GM23338 (cell line): Measurements from ENCODE around the gene SYVN1. TPM values are rescaled to one million over a fixed set of nuclear protein-coding genes. Genes with fewer than 3 reads are reported as not detected.
A peak's percentile ranks its signal among the peaks of the same experiment; 100 is the strongest.

Source experiments
- ATAC-seq: fragments of 200-7000 bp; cut with Tn5 transposase; 3 replicates; pipeline ENCODE4 v1.9.1; 2020
- DNase-seq: peaks from one replicate; pipeline ENCODE4 v3.0.0-alpha.2; 2015; ENCODE audit warnings: low spot score
- H2AFZ ChIP-seq: fragments of 200-600 bp; sonication (generic); 2 replicates; pipeline ENCODE4 v1.8.0; 2016; ENCODE audit warnings: antibody characterized with exemption, mild to moderate bottlenecking, moderate library complexity
- H3F3A ChIP-seq: fragments of 200-600 bp; sonication (generic); replicated peaks from 2 replicates; pipeline ENCODE4 v1.8.0; 2017; ENCODE audit warnings: antibody characterized with exemption, mixed run types, low read depth
- H3K27ac ChIP-seq: fragments of 200-600 bp; sonication (generic); 2 replicates; pipeline ENCODE4 v1.6.1; 2016; ENCODE audit warnings: low read depth
- H3K27me3 ChIP-seq: fragments of 200-600 bp; sonication (generic); 2 replicates; pipeline ENCODE4 v1.8.0; 2016; ENCODE audit warnings: mild to moderate bottlenecking, mixed run types, moderate library complexity; ENCODE audit not compliant: insufficient read depth
- H3K36me3 ChIP-seq: fragments of 200-600 bp; sonication (generic); 2 replicates; pipeline ENCODE4 v1.8.0; 2016; ENCODE audit warnings: mild to moderate bottlenecking; ENCODE audit not compliant: insufficient read depth
- H3K4me1 ChIP-seq: fragments of 200-600 bp; sonication (generic); 2 replicates; pipeline ENCODE4 v1.8.0; 2016; ENCODE audit warnings: mild to moderate bottlenecking, moderate library complexity; ENCODE audit not compliant: insufficient read depth
- H3K4me2 ChIP-seq: fragments of 200-600 bp; sonication (generic); 2 replicates; pipeline ENCODE4 v1.7.1; 2017; ENCODE audit warnings: mixed run types
- H3K4me3 ChIP-seq: fragments of 200-600 bp; sonication (generic); 2 replicates; pipeline ENCODE4 v1.6.1; 2016; ENCODE audit warnings: mixed run types
- H3K79me2 ChIP-seq: fragments of 200-600 bp; sonication (generic); replicated peaks from 2 replicates; pipeline ENCODE4 v1.8.0; 2017; ENCODE audit warnings: mild to moderate bottlenecking; ENCODE audit not compliant: insufficient read depth
- H3K9me2 ChIP-seq: fragments of 200-600 bp; sonication (generic); 2 replicates; pipeline ENCODE4 v1.8.0; 2017; ENCODE audit not compliant: insufficient read depth
- H4K20me1 ChIP-seq: fragments of 200-600 bp; sonication (generic); replicated peaks from 2 replicates; pipeline ENCODE4 v1.8.0; 2017; ENCODE audit warnings: mild to moderate bottlenecking; ENCODE audit not compliant: insufficient read depth
- H3K27ac Mint-ChIP-seq: 2 replicates; pipeline ENCODE4 v1.8.0; 2020; ENCODE audit warnings: inconsistent platforms, mild to moderate bottlenecking, moderate library complexity, mixed read lengths
- H3K27me3 Mint-ChIP-seq: 3 replicates; pipeline ENCODE4 v1.8.0; 2022; ENCODE audit warnings: low read depth, mild to moderate bottlenecking, moderate library complexity, mixed read lengths, inconsistent platforms; ENCODE audit not compliant: insufficient read depth, poor library complexity
- H3K36me3 Mint-ChIP-seq: 3 replicates; pipeline ENCODE4 v1.8.0; 2021; ENCODE audit warnings: low read depth, mild to moderate bottlenecking, inconsistent platforms, moderate library complexity, mixed read lengths
- H3K4me1 Mint-ChIP-seq: 3 replicates; pipeline ENCODE4 v1.8.0; 2020; ENCODE audit warnings: mild to moderate bottlenecking, inconsistent platforms, mixed read lengths
- H3K4me3 Mint-ChIP-seq: 3 replicates; pipeline ENCODE4 v1.8.0; 2021; ENCODE audit warnings: moderate library complexity, mild to moderate bottlenecking, inconsistent platforms, mixed read lengths
- H3K9me3 Mint-ChIP-seq: 3 replicates; pipeline ENCODE4 v1.8.0; 2020; ENCODE audit warnings: moderate library complexity, mild to moderate bottlenecking, inconsistent platforms, mixed read lengths
- JUNB ChIP-seq: IDR thresholded peaks from one replicate; pipeline ENCODE4 v1.6.1; 2016; ENCODE audit warnings: antibody characterized with exemption; ENCODE audit not compliant: unreplicated experiment
- NANOG ChIP-seq: IDR thresholded peaks from 2 replicates; pipeline ENCODE4 v1.6.1; 2016; ENCODE audit warnings: antibody characterized with exemption, borderline replicate concordance
- POLR2AphosphoS5 ChIP-seq: IDR thresholded peaks from 2 replicates; pipeline ENCODE4 v1.6.1; 2016; ENCODE audit warnings: antibody characterized with exemption, low read depth
- polyA plus RNA-seq: library from polyadenylated mRNA; unstranded; fragments of >200 nt; fragmentation: Nextera tagmentation; extraction: Ambion mirVana; gene quantifications from 2 replicates; pipeline ENCODE4 v1.2.1, GENCODE V29; 2016
- total RNA-seq: library from RNA; depleted of rRNA; stranded (reverse); fragments of >200 nt; shearing (Covaris generic); gene quantifications from 2 replicates; pipeline ENCODE4 v1.2.3, GENCODE V29; 2014
- TF ChIP-seq, protein P1 (sequence below): IDR thresholded peaks from one replicate; pipeline ENCODE4 v1.6.1; 2018; ENCODE audit warnings: antibody characterized with exemption; ENCODE audit not compliant: unreplicated experiment
- TF ChIP-seq, protein P2 (sequence below), 2 experiments: fragments of 200-600 bp in 1 of 2; sonication (generic) in 1 of 2; conservative IDR thresholded peaks; 2 replicates each; pipeline versions ENCODE4 v1.5.1 to v1.6.1; 2016 to 2017; ENCODE audit warnings: antibody characterized with exemption in 2 of 2, low read depth in 2 of 2, mild to moderate bottlenecking in 2 of 2, moderate library complexity in 1 of 2

Gene SYVN1
- total and polyA plus RNA-seq, 2 experiments from 2014 or later = 13.8 to 28.7 TPM

DNA sequence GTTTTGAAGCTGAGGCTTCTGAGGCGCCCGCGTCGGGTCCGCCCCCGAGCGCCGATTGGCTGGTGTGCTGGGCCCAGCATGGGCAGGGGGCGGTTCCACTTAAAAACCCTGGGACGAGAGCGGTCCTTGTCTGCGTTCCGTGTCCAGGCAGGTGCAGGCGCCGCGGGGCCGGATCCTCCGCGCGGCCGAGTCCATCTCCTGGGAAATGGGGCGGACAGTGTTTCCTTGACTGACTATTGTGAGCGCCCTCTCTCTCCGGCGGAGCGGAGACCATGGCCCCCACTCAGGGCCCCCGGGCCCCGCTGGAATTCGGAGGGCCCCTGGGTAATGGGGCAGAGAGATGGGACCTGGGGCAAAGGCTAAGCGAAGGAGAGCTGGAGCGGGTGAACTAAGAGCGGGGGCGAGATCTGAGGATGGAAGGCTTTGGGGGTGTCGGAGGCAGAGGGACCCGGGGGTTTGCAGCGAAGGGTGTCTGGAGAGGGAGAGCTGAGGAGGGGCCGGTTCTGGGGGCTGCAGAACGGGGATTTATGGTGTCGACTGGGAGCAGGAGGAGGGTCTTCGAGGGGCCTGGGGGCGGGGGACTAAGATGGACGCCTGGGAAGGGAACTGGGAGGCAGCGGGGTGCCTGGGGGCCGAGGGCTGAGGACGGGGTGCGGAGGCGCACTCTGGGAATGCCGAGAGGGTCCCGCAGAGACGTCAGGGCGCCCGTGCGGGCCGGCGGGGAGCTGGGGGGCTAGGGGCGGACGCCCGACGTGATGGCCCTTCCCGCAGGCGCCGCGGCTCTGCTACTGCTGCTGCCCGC lies 22.4 kb downstream of the SYVN1 start, which contains the start of gene TM7SF2:
Gene TM7SF2 (plus strand): TSS at position 129 of the 802 bp plus-strand sequence. CDS start 144 bp downstream, at position 273.
- ATAC-seq (peak; percentile 73), DNase-seq (peak; percentile 99)
- Histone ChIP-seq H3K4me3 (peak within 1 kb of the TSS; percentile 99), H3K36me3 (no peaks in the 10 kb centered on the region), H3K79me2 (peaks cover 8% of the 10 kb centered on the region; the same call in 1 of the 2 replicates), H3K4me2 (peak within 1 kb of the TSS; percentile 99), H3K4me1 (peaks cover 13% of the 10 kb centered on the region), H3K9me2 (no peaks in the 10 kb centered on the region), H3K27me3 (no peaks in the 10 kb centered on the region), H3F3A (peaks cover 13% of the 10 kb centered on the region), H2AFZ (no peak within 1 kb of the TSS), H4K20me1 (peaks cover 5% of the 10 kb centered on the region; the same call in 1 of the 2 replicates), H3K27ac (peak within 1 kb of the TSS; percentile 90)
- Mint-ChIP-seq H3K9me3 (peaks cover 2% of the 10 kb centered on the region; the same call in 2 of the 3 replicates), H3K27ac (peak within 1 kb of the TSS; percentile 94), H3K27me3 (peaks cover 39% of the 10 kb centered on the region), H3K36me3 (peaks cover 24% of the 10 kb centered on the region; the same call in 2 of the 3 replicates), H3K4me1 (peaks cover 25% of the 10 kb centered on the region), H3K4me3 (peak within 1 kb of the TSS; percentile 96)
- TF ChIP-seq POLR2AphosphoS5 (peak; percentile 96), JUNB (no peak), NANOG (no peak)
- TF ChIP-seq, protein P1, sequence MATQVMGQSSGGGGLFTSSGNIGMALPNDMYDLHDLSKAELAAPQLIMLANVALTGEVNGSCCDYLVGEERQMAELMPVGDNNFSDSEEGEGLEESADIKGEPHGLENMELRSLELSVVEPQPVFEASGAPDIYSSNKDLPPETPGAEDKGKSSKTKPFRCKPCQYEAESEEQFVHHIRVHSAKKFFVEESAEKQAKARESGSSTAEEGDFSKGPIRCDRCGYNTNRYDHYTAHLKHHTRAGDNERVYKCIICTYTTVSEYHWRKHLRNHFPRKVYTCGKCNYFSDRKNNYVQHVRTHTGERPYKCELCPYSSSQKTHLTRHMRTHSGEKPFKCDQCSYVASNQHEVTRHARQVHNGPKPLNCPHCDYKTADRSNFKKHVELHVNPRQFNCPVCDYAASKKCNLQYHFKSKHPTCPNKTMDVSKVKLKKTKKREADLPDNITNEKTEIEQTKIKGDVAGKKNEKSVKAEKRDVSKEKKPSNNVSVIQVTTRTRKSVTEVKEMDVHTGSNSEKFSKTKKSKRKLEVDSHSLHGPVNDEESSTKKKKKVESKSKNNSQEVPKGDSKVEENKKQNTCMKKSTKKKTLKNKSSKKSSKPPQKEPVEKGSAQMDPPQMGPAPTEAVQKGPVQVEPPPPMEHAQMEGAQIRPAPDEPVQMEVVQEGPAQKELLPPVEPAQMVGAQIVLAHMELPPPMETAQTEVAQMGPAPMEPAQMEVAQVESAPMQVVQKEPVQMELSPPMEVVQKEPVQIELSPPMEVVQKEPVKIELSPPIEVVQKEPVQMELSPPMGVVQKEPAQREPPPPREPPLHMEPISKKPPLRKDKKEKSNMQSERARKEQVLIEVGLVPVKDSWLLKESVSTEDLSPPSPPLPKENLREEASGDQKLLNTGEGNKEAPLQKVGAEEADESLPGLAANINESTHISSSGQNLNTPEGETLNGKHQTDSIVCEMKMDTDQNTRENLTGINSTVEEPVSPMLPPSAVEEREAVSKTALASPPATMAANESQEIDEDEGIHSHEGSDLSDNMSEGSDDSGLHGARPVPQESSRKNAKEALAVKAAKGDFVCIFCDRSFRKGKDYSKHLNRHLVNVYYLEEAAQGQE = no peak

DNA sequence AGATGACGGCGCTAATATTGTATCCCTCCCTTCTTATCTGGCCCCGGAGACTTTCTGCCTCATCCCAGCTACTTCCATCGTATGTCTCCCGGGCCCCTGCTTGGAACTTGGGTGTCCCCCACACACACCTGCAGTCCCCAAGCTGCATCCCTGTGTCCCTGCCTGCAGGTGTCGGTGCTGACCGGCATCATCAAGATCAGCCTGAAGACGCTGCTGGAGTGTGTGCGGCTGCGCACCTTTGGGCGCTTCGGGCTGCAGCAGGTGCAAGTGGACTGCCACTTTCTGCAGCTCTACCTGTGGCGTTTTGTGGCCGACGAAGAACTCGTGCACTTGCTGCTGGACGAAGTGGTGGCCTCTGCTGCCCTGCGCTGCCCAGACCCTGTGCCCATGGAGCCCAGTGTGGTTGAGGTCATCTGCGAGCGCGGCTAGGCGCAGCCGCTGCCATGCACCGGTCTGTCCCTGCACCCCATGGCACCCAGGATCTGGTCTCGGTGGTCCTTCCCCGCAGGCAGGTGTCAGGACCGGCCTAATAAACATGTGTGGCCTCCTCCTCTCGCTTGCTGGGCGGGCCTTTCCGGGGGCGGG lies 23.1 kb downstream of the SYVN1 start:
- peaks cover 13% of the 10 kb centered on the region for H3K4me1 ChIP-seq
- peaks cover 5% of the 10 kb centered on the region; the same call in 1 of the 2 replicates for H4K20me1 ChIP-seq
- ATAC-seq (no peak), DNase-seq (no peak)
- peaks cover 25% of the 10 kb centered on the region for H3K4me1 Mint-ChIP-seq
- H3K27me3 ChIP-seq = no peaks in the 10 kb centered on the region
- peaks cover 34% of the 10 kb centered on the region for H3K27me3 Mint-ChIP-seq
- TF ChIP-seq POLR2AphosphoS5 = no peak
- TF ChIP-seq, protein P2, sequence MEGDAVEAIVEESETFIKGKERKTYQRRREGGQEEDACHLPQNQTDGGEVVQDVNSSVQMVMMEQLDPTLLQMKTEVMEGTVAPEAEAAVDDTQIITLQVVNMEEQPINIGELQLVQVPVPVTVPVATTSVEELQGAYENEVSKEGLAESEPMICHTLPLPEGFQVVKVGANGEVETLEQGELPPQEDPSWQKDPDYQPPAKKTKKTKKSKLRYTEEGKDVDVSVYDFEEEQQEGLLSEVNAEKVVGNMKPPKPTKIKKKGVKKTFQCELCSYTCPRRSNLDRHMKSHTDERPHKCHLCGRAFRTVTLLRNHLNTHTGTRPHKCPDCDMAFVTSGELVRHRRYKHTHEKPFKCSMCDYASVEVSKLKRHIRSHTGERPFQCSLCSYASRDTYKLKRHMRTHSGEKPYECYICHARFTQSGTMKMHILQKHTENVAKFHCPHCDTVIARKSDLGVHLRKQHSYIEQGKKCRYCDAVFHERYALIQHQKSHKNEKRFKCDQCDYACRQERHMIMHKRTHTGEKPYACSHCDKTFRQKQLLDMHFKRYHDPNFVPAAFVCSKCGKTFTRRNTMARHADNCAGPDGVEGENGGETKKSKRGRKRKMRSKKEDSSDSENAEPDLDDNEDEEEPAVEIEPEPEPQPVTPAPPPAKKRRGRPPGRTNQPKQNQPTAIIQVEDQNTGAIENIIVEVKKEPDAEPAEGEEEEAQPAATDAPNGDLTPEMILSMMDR (conservative IDR thresholded peaks at IDR 0.05; ENCODE audit: low read depth in 2 of 2) = 0 out of 4 replicates have a peak, but pooled peaks of 1 of the 2 experiments have one; percentile 0
- H3K9me2 ChIP-seq = no peaks in the 10 kb centered on the region
- H3K9me3 Mint-ChIP-seq = peaks cover 2% of the 10 kb centered on the region; the same call in 2 of the 3 replicates
- H3K4me3 Mint-ChIP-seq = peak overlapping the region; percentile 96
- peak overlapping the region; percentile 99 for H3K4me3 ChIP-seq
- H2AFZ ChIP-seq = no peak overlapping the region
- peaks cover 12% of the 10 kb centered on the region for H3F3A ChIP-seq
- H3K27ac Mint-ChIP-seq = no peak overlapping the region; the same call in 1 of the 2 replicates
- H3K27ac ChIP-seq = no peak overlapping the region
- peaks cover 4% of the 10 kb centered on the region; the same call in 1 of the 2 replicates for H3K79me2 ChIP-seq
- H3K36me3 ChIP-seq = no peaks in the 10 kb centered on the region
- peaks cover 22% of the 10 kb centered on the region; the same call in 2 of the 3 replicates for H3K36me3 Mint-ChIP-seq
- H3K4me2 ChIP-seq = peak overlapping the region; percentile 99
